ENCODE measurements around the gene AUNIP.
"Not testable (repeated sequence)": the region's sequence is repeated elsewhere in the genome, so short reads cannot be mapped to it uniquely, and the experiment has no call there.

The AUNIP gene

DNA sequence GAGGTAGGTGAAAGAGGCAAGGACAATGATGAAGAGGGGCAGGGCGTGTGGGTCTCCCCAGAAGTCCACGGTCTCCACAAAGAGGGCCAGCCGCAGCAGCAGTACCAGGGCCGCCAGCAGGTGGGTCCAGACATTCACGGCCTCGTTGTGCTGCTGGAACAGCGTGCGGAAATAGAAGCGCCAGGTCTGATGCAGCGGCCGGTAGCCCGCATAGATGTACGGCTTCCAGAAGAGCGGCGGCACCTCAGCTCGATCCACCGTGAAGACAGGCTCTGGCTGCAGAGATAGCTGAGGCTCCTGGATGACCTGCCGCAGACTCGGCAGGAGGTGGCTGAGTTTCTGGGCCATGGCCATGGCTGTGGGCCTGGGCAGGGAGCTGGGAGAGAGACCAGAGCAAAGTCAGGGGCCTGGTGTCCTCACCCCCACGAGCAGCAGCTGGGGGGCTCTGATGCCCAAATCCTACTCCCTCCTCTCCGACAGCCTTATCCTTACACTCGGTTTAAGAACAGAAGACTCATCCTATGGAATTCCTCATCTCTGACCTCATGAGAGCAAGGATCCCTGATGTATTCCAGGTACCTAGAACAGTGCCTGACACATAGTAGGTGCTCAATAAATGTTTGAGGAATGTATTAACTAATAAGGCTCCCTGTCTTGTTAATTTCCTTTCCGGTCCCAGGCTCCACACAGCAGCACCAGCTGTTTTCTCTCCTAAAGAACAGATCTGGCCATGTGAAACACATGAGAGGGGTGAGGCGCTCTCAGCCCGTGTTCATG, 4.4 kb upstream of the AUNIP start:
- DNase-seq = no peak

DNA sequence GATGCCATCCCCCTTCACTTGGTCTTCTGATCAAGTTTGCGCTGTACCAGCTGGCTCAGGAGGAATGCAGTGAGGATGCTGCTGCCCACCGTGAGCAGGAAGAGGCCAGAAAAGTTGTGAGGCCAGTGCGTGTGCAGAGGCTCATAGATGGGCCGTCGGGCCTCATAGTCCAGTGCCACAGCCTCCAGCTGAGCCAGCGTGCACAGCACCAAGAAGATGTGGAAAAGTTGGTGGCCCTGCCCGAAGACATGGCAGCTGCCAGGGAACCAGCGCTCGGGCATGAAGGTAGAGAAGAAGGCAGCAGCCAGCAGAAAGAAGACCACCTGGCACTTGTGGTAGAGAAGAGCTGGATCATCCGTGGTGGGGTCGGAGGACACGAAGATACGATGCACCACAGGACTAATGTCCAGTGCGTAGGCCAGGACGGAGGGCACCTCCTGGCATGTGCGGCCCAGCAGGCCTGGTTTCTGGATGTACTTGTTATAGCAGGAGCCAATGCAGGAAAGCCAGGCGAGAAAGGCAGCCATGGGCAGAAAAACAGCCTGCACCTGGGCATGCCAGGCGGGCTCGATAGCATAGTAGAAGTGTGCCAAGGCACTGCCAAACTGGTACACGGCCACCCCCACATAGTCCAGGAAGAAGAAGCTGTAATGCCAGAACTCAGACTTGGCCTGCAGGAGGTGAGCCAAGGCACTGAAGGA, 3.7 kb upstream of the AUNIP start:
- no peak for DNase-seq

DNA sequence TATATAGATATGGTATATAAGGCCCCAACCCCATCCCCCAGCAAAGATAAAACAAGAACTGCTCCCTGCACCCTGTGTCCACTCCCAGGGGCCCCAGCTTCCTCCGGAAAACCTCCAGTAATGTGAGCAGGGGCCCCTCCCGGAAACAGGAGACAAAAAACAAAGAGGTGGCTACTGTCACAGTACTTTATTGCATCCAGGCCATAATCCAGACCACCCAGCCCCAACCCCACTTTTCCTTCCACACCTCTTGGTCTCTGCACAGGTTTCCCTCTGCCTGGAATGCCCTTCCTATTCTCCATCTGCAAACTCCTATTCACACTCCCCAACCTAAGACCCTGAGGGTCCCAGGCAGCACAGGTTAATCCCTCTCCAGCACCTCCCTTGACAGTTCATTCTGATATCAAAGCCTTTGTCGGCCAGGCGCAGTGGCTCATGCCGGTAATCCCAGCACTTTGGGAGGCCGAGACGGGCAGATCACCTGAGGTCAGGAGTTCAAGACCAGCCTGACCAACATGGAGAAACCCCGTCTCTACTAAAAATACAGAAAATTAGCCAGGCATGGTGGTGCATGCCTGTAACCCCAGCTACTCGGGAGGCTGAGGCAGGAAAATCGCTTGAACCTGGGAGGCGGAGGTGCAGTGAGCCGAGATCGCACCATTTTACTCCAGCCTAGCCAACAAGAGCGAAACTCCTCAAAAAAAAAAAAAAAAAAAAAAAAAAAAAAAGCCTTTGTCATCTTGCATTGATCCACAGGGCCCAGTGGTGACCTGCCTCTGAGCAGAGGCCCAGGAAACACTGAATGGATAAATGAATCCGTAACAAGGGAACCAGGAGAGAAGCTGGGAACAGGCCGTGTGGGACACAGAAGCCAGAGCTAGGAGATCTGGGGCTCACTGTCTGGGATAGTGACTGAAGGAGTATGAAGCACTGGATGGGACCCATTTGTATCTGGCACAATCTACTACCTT, 2.3 kb upstream of the AUNIP start:
- DNase-seq = no peak

DNA sequence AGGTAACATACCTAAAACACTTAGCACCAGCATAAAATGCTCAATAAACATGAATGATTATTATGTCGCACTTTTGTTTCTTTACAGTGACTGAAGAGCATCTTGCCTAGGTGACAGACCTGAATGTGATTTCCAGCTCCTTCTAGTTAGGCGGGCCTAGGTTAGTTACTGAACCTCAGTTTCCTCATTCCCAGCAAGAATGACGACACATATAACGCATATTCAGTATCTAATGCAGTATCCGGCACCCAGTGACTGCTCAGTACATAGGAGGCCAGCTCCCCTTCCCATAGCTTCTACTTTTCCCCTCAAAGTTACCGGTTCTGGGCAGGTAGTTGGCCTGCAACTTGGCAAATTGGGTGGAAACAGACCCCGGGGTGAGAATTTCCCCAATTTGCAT, 763 bp downstream of the AUNIP start:
- DNase-seq = no peak

DNA sequence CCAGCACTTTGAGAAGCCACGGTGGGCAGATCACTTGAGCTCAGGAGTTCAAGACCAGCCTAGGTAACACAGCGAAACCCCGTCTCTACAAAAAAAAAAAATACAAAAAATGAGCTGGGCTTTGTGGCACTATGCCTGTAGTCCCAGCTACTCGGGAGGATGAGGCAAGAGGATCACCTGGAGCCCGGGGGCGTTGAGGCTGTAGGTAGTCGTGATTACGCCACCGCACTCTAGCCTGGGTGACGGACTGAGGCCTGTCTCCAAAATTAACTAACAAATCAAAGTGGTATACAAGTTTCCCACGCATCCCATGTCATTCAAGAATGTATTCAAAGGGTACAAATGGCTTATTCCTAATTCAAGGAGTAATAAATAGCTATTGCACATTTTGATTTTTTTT, 2.4 kb downstream of the AUNIP start:
- DNase-seq = no peak

DNA sequence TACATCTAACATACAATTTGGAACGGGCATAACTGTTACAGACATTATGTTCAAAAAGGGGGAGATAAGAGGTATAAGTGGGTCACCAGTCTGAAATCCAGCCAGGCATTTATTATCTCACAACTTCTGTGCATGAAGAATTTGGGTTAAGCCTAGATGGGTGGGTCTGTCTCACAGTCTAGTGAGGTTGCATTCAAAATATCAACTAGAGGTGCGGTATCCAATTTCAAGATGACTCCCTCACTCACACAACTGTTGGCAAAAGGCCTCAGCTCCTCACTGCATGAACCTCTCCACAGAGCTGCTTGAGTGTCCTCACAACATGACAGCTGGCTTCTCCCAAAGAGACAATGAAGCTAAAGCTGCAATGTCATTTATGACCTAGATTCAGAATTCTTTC, 4.7 kb downstream of the AUNIP start:
- no peak for DNase-seq

DNA sequence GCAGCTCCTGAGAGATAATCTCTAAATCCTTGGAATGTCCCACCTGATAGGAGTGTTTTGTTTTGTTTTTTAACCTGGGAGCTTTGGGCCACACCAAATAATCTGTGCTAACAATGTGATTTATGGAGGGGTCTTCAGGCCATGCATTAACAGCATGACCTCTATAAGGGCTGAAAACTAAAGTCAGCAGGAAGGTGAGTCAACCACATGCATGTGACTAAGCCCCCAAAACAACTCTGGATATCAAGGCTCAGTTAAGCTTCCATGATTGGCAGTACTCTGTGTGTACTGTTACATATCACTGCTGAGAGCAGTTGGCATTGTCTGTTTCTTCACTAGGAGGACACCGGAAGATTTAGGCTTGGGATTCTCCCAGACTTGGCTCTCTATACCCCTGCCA, 10.7 kb downstream of the AUNIP start:
- DNase-seq = no peak

DNA sequence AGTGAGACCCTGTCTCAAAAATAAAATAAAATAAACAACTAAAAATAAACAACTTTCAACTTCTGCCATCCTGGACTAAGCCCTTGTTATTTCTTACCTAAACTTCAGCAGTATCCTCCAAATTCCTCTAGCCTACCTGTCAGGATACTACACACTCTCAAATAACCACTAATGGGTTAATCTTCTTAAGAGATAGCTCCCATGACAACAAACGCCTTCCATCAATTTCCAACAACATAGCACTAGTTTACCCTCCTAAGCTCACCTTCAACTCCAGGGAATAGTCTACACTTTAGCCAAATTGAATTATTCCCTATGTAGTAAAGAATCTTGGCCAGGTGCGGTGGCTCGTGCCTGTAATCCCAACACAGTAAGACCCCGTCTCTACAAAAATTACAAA, 11.3 kb downstream of the AUNIP start:
- DNase-seq = no peak

DNA sequence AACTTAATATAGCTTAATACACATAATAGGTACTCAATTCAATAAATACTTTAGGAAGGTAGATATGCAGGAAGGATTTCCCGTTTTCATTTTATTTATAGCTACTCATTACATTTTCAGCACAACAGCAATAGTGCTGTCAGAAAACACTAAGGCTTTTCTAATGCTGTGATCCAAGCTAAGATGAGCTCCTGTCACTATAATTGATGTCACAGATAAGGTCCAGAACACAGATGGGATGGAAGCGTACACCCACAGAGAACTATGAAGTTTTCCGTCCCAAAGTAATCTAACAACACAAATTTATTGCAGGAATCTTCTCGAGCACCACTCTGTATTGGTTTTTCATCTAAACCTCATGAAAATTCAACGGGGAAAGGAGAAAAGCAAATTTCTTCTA, 13.6 kb downstream of the AUNIP start:
- no peak for DNase-seq

DNA sequence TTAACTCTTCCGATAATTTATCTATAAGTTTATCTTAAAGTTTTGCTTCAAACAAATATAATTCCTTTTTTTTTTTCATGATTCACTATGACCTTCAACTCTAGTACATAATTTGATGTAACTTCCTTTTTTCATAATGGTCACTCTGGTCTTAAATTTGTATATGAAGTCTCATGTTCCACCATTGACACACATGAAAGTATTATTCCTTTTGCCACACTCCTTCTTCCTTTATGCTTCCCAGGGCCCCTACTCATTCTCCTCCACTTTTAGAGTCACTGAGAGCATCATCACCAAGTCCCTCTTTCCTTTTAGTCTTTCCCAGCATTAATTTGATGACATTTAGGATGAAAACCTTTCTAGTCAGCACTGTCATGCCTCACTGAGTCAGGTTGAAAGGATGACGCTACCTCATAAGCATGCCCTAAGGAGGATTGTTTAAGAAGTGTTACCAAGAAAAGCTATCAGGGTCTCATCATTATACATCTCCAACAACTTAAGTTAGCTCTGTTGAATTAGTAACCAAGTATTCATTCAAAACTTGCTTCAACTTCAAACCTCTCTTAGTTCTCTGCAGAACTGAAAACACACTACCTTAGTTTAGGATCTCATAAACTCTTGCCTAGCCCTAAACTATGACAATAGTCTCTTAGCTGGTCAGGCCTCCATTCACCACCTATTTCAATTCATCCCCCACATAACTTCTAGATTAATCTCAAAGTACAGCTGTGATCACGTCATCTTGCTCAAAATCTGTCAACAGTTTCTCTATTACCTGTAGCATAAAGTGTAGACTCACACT, 14.5 kb downstream of the AUNIP start:
- no peak for DNase-seq

DNA sequence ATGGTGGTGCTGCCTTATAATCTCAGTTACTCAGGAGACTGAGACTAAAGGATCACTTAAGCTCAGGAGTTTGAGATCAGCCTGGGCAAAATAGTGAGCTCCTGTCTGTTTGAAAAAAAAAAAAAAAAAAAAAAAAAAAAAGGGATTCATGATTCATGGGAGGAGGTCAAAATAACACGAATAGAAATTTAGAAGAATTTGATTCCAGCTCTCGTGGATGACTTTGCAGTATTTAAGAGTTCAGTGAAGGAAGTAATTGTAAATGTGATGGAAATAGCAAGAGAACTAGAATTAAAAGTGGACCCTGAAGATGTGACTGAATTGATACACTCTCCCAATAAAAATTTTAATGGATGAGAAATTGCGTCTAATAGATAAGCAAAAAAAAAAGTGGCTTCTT, 15.8 kb downstream of the AUNIP start:
- DNase-seq = no peak

DNA sequence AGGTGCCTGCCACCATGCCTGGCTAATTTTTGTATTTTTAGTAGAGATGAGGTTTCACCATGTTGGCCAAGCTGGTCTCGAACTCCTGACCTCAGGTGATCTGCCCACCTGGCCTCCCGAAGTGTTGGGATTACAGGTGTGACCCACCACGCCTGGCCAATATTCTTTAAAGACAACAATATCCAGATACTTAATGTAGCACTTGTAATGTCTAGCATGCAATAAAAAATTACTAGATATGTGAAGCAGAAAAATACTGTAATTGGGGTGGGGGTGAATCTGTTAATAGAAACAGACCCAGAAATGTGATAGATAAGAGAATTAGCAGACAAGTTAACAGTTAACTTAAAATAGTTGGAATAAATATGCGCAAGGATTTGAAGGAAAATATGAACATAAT, 19.4 kb downstream of the AUNIP start:
- not testable (repeated sequence) for DNase-seq

DNA sequence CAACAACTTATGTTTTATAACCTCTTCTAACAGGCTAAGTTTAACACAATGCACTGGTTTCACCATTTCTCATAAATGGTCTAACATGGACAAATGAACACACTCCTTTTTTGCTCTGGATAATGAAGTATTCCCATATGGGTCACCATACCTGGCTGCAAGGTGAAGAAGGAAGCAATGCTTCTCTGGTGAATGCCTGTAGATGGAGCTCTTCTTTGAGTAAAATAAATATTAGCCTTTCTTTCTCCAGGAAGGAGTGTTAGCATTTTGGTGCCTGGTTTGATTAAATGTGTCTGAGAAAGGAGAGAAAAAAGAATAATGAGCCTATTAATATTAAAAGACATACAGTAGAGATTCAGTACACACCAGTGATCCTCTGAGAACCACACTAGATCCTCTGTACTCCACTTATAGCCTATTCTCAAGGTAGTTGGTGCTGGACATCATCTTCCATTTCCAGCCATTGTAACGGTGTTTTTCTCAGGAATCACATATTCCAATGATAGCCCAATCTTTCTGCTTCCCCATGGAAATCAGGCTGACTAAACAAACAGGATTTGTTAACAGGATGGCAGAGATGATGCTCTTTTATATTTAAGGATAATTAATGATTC, 21.9 kb downstream of the AUNIP start:
- no peak for DNase-seq

DNA sequence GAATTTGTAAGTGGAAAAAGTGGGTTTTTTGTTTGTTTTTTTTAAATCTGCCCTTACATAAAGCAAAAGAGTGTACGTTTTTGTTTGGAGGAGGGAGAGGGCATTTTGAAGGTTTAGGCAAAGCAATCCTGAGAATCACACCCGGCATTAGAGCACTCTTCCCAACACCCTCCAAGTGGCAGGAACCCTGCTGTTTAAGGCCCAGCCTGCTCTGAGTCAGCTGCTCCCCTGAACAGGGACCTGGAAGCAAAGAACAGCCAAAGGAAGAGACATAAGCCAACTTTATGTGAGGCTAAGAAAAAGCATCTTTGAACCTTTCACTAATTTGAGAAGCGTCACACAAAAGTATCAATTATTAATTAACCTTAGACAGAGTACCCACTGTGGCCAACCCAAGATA, 22.6 kb downstream of the AUNIP start:
- no peak for DNase-seq

DNA sequence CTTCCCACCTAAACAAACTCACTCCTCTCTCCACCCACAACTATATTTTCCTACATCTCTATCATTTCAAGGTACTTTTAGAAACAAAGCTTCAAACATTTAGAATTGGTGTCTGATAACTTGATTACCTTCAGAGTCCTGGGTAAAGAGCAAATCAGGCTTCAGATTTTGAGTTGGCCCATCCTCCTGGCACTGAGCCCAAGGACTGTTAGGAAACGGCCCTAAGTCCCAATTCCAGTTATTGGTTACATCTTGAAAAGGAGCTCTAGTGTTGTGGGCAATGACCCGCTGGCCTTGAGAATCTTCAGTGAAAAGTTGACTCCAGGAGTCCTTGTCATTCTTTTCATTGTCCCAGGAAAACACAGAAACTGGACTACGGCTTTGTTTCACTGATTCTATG, 24.4 kb downstream of the AUNIP start:
- DNase-seq = no peak

DNA sequence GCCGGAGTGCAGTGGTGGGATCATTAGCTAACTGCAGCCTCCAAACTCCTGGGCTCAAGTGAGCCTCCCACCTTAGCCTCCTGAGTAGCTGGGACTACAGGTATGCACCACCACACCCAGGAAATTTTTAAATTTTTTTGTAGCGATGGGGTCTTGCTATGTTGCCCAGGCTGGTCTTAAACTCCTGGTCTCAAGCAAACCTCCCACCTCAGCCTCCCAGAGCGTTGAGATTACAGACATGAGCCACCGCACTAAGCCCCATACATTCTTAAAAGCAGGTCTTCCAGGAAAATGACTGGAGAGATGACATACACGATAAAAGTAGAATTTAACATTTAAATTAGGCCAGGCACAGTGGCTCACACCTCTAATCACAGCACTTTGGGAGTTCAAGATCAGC, 26.1 kb downstream of the AUNIP start:
- DNase-seq = no peak

DNA sequence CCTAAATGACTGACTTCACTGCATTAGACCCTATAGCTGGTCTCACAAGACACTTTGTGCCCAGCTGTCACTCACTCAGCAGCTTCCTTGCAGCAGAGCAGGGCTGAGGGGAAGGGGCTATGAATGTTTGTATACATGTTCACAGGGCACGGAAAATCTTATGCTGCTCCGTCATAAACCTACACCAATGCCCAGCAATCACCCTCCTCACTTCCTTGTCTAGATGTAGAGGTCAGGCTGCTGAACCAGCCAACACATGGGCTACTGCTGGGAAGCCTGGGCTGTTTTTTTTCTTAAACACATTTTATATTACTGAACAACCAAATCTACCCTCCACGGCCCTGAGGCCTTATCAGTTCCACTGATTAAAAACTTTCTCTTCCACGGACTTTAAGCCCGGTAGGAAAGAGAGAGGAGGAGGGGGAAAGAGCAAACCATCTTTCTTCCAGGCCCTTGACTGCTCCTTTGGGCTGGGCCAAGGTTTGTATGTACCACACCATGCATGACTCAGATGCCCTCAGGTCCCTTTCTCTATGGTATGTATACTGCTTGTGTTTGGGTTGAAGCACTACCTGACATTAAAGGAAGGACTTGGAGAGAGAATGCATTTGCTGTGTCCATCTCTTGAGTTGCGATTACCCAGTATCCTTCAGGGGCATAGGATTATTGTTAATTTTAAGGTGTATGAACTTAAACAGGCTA, 26.8 kb downstream of the AUNIP start:
- DNase-seq = no peak

DNA sequence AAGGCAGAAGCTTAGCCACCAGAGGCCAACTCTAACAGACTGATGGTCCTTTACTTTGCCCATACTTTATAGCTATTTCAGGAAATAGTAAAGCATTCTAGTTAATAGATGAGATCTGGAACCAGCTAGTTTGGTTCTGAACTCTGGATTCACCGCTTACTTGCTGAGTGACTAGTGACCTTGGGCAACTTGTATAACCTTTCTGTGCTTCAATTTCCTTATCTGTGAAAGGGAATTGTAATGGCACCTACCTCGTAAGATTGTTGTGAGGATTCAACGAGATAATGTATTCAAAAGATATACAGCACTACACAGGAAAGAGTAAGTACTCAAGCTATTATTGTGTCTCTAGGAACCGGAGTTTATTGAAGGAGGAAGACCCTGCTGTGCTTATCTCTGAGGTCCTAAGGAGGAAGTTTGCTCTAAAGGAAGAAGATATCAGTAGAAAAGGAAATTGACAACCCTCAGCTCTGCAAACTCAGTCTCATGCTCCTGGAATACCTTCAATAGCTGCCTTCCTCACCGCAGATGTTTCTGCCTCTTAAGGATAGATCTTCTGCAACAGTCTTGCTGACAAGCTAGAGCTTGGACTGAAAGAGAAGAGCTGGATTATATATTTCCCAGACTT, 27.6 kb downstream of the AUNIP start:
- DNase-seq = no peak

DNA sequence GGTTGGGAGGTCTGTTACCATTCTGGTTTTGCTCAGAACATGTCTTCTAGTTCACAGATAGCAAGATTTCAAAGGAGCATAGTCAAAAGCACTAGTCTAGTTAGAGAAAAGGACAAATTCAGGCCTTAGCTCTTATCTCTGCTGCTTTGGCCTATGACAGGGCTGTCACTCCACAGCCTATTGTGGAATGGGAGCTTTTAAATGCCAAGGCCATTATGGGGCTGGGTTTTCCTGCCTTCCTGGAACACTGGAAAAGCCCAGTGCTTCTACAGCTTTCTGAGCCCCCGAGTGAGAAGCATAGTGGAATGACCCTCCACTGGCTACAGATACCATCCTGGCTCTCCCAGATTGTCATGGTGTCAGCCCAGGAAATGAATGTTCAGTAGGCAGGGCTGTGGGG, 30.2 kb downstream of the AUNIP start:
- DNase-seq = no peak

DNA sequence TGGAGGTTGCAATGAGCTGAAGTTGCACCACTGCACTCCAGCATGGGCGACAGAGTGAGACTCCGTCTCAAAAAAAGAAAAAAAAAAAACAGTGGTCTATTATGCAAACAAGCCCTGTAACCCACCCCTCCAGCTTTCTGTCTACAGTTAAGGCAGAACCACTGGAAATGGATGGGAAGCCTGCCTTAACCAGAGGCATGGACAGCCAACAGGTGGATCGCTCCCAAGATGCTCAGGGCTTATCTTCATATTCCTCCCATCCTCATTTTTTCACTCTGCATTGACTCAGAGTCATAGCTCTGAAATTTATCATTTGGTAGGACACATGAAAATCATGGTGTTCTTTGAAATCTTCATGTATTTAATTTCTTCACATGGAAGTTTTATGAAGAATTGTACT, 30.8 kb downstream of the AUNIP start:
- no peak for DNase-seq

DNA sequence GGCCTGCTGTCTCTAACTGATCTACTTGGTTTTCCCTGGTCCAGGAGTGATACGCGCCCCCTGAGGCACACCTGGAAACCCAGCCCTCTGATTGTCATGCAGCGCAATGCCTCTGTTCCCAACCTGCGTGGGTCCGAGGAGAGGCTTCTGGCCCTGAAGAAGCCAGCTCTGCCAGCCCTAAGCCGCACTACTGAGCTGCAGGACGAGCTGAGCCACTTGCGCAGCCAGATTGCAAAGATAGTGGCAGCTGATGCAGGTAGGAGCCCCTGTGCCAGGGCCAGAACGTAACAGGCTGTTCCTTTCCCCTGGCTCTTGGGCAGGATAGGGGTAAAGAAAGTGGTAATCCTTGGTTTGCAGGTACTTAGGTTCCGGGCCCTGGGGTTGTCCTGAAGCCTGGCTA, 32.7 kb downstream of the AUNIP start:
- DNase-seq = no peak

All from right forelimb (tissue), 1 donor.